ENCODE data around the gene NIPAL4.

GRCh38 chr5:157449011-157449723 is 10.8 kb upstream of the NIPAL4 start:
- TF ChIP-seq, protein P1, sequence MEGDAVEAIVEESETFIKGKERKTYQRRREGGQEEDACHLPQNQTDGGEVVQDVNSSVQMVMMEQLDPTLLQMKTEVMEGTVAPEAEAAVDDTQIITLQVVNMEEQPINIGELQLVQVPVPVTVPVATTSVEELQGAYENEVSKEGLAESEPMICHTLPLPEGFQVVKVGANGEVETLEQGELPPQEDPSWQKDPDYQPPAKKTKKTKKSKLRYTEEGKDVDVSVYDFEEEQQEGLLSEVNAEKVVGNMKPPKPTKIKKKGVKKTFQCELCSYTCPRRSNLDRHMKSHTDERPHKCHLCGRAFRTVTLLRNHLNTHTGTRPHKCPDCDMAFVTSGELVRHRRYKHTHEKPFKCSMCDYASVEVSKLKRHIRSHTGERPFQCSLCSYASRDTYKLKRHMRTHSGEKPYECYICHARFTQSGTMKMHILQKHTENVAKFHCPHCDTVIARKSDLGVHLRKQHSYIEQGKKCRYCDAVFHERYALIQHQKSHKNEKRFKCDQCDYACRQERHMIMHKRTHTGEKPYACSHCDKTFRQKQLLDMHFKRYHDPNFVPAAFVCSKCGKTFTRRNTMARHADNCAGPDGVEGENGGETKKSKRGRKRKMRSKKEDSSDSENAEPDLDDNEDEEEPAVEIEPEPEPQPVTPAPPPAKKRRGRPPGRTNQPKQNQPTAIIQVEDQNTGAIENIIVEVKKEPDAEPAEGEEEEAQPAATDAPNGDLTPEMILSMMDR (IDR thresholded peaks at IDR 0.05) = no peak
- TF ChIP-seq POLR2A (IDR thresholded peaks at IDR 0.05) = no peak
